ENCODE results near the gene ZFP36L1. TPM values are rescaled to one million over a fixed set of nuclear protein-coding genes. Genes with fewer than 3 reads are reported as not detected.

ZFP36L1 gene
- total RNA-seq, 1 experiment from 2014 or later: 69.5 TPM

DNA sequence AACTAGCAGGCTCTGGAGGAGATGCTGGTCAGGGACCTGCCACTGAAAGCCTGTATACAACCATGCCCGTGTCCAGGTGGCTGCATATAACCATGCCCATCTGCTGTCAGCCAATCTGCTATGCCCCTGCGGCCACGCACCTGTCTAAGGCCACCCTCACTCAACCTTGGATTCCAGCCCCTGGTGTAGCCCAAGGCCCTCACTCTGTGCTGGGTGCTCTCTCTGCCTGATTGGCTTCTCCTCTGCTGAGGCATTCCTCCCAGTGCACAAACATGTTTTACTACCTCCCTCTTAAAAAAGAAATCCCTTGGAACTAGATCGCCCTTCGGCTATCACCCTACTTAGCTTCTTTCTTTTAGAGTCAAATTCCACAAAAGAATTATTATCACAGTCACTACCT, 45.5 kb downstream of the ZFP36L1 start:
- peaks cover 20% of the 10 kb centered on the region for H3K4me1 ChIP-seq (ENCODE audit: insufficient read depth, low read length, poor library complexity, severe bottlenecking)
- H3K36me3 ChIP-seq (ENCODE audit: insufficient read depth, low read length, poor library complexity, severe bottlenecking): no peaks in the 10 kb centered on the region
- no peaks in the 10 kb centered on the region for H3K9me3 ChIP-seq (ENCODE audit: low read depth, low read length, poor library complexity, severe bottlenecking)
- BruUV-seq (replicated peaks): no TSS peak
- POLR2A ChIA-PET (ENCODE audit: low non-redundant PET): no interaction called here
- DNase-seq (ENCODE audit: low spot score): no peak
- no peaks in the 10 kb centered on the region for H3K27me3 ChIP-seq (replicated peaks; ENCODE audit: insufficient read depth, low read depth, low read length, poor library complexity)
- CTCF ChIA-PET: no interaction called here
- no peak for TF ChIP-seq EZH2 (IDR thresholded peaks at IDR 0.05; ENCODE audit: borderline replicate concordance, low read depth, low read length, poor library complexity, severe bottlenecking)
- TF ChIP-seq, protein P1, sequence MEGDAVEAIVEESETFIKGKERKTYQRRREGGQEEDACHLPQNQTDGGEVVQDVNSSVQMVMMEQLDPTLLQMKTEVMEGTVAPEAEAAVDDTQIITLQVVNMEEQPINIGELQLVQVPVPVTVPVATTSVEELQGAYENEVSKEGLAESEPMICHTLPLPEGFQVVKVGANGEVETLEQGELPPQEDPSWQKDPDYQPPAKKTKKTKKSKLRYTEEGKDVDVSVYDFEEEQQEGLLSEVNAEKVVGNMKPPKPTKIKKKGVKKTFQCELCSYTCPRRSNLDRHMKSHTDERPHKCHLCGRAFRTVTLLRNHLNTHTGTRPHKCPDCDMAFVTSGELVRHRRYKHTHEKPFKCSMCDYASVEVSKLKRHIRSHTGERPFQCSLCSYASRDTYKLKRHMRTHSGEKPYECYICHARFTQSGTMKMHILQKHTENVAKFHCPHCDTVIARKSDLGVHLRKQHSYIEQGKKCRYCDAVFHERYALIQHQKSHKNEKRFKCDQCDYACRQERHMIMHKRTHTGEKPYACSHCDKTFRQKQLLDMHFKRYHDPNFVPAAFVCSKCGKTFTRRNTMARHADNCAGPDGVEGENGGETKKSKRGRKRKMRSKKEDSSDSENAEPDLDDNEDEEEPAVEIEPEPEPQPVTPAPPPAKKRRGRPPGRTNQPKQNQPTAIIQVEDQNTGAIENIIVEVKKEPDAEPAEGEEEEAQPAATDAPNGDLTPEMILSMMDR (conservative IDR thresholded peaks at IDR 0.05; ENCODE audit: low read depth, low read length): no peak
- no peak overlapping the region for H3K4me3 ChIP-seq (ENCODE audit: low read depth, low read length, poor library complexity, severe bottlenecking)
- intact Hi-C loops (cut with micrococcal nuclease; ENCODE audit: unreplicated experiment): no loop called here
- H3K27ac ChIP-seq (ENCODE audit: low read depth, low read length, poor library complexity, severe bottlenecking): no peak overlapping the region

DNA sequence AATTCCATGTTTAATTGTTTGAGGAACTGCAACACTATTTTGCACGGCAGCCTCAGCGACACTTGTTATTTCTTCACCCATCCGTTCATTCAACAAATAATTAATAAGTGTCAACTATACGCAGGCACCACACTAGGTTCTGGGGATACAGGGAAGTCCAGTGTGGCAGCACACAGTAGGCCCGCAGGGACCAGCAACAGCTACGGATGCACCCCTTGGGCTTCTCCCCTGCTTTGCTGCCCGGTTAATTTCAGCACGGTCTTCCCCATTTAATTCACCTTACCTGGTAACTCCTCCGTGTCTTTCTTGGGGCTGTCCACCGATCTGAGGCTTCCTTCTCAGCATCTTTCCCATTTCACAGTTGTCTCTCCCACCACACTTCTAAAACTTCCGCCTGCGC, 48.3 kb downstream of the ZFP36L1 start:
- Histone ChIP-seq H3K4me1 (ENCODE audit: insufficient read depth, low read length, poor library complexity, severe bottlenecking) (peaks cover 13% of the 10 kb centered on the region), H3K4me3 (ENCODE audit: low read depth, low read length, poor library complexity, severe bottlenecking) (no peak overlapping the region), H3K9me3 (ENCODE audit: low read depth, low read length, poor library complexity, severe bottlenecking) (no peaks in the 10 kb centered on the region), H3K27me3 (replicated peaks; ENCODE audit: insufficient read depth, low read depth, low read length, poor library complexity) (no peaks in the 10 kb centered on the region), H3K36me3 (ENCODE audit: insufficient read depth, low read length, poor library complexity, severe bottlenecking) (no peaks in the 10 kb centered on the region), H3K27ac (ENCODE audit: low read depth, low read length, poor library complexity, severe bottlenecking) (no peak overlapping the region)
- intact Hi-C loops (cut with micrococcal nuclease; ENCODE audit: unreplicated experiment): no loop called here
- CTCF ChIA-PET: no interaction called here
- BruUV-seq (replicated peaks): no TSS peak
- POLR2A ChIA-PET (ENCODE audit: low non-redundant PET): no interaction called here
- TF ChIP-seq, protein P1 (conservative IDR thresholded peaks at IDR 0.05; ENCODE audit: low read depth, low read length): no peak
- TF ChIP-seq EZH2 (IDR thresholded peaks at IDR 0.05; ENCODE audit: borderline replicate concordance, low read depth, low read length, poor library complexity, severe bottlenecking): no peak
- no peak for DNase-seq (ENCODE audit: low spot score)

DNA sequence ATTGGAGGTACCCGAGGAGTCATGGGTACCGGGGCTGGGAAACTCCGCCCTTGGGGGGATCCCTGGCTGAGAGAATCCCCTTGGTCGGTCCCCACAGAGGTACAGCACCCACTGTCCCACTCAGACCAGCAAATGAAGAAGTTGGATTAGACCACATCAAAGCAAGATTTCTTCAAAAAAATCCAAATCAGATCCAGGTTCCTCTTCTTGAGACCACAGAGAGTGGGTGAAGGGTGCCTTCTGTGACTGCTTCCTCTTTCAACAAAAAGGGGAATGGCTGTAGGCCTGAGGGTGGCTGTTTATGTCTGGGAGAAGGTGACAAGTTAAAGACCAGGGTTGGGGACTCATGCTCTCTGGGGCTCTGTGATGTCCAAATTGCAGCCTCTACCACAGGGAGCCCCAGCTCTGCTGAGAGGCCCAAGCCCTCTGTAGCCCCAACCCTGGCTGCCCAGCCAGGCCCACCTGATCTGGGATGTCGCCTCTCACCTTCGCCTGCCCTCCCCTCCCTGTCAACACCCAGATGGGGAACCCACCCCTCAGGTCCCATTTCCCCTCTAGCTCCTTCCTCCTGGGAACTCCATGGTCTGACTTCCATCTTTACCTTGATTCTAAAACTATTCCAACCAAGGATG, 50.9 kb downstream of the ZFP36L1 start:
- ChIA-PET CTCF (no interaction called here), POLR2A (ENCODE audit: low non-redundant PET) (no interaction called here)
- Histone ChIP-seq H3K27ac (ENCODE audit: low read depth, low read length, poor library complexity, severe bottlenecking) (no peak overlapping the region), H3K4me1 (ENCODE audit: insufficient read depth, low read length, poor library complexity, severe bottlenecking) (peaks cover under 1% of the 10 kb centered on the region), H3K4me3 (ENCODE audit: low read depth, low read length, poor library complexity, severe bottlenecking) (no peak overlapping the region), H3K9me3 (ENCODE audit: low read depth, low read length, poor library complexity, severe bottlenecking) (no peaks in the 10 kb centered on the region), H3K36me3 (ENCODE audit: insufficient read depth, low read length, poor library complexity, severe bottlenecking) (no peaks in the 10 kb centered on the region), H3K27me3 (replicated peaks; ENCODE audit: insufficient read depth, low read depth, low read length, poor library complexity) (no peaks in the 10 kb centered on the region)
- TF ChIP-seq, protein P1 (conservative IDR thresholded peaks at IDR 0.05; ENCODE audit: low read depth, low read length): no peak
- no peak for TF ChIP-seq EZH2 (IDR thresholded peaks at IDR 0.05; ENCODE audit: borderline replicate concordance, low read depth, low read length, poor library complexity, severe bottlenecking)
- no peak for DNase-seq (ENCODE audit: low spot score)
- intact Hi-C loops (cut with micrococcal nuclease; ENCODE audit: unreplicated experiment): no loop called here
- no TSS peak for BruUV-seq (replicated peaks)
